HG03025 (cell line): Measurements from ENCODE around the gene SSC5D.
"Not testable (repeated sequence)": the region's sequence is repeated elsewhere in the genome, so short reads cannot be mapped to it uniquely, and the experiment has no call there.

Experiments used
- ATAC-seq: cut with Tn5 transposase; IDR thresholded peaks from one replicate; pipeline ENCODE4 v1.9.1; 2021; ENCODE audit warnings: mild to moderate bottlenecking, moderate library complexity; ENCODE audit not compliant: unreplicated experiment, low FRiP score

SSC5D gene

GRCh38 chr19:55487924-55488687, at the start of gene SSC5D:
TSS of gene SSC5D (plus strand) at chr19:55488436. CDS start at chr19:55488590, 154 bp downstream.
- ATAC-seq = no peak

GRCh38 chr19:55439052-55439451, 49.2 kb upstream of the SSC5D start:
- no peak for ATAC-seq

- no peak for ATAC-seq
These were observed 47.7 kb upstream of the SSC5D start for GRCh38 chr19:55440411-55441105.

GRCh38 chr19:55441319-55441691, 46.9 kb upstream of the SSC5D start:
- ATAC-seq = no peak

- no peak for ATAC-seq
These were observed 46.4 kb upstream of the SSC5D start for GRCh38 chr19:55441692-55442321.

- no peak for ATAC-seq
These were observed 45.8 kb upstream of the SSC5D start for GRCh38 chr19:55442372-55442961.

- ATAC-seq = no peak
These were observed 45.0 kb upstream of the SSC5D start, which contains the start of gene SHISA7 for GRCh38 chr19:55443045-55443823. TSS of gene SHISA7 (minus strand) at chr19:55443300. CDS start at chr19:55442863, 437 bp downstream.

- no peak for ATAC-seq
These were observed 44.3 kb upstream of the SSC5D start for GRCh38 chr19:55443824-55444480.

- ATAC-seq = no peak
These were observed 43.6 kb upstream of the SSC5D start for GRCh38 chr19:55444646-55445045.

GRCh38 chr19:55446060-55446459, 42.2 kb upstream of the SSC5D start:
- no peak for ATAC-seq

- no peak for ATAC-seq
These were observed 40.6 kb upstream of the SSC5D start for GRCh38 chr19:55447421-55448174.

GRCh38 chr19:55448175-55448490, 40.1 kb upstream of the SSC5D start:
- ATAC-seq = not testable (repeated sequence)

GRCh38 chr19:55449469-55449868, 38.8 kb upstream of the SSC5D start:
- no peak for ATAC-seq

GRCh38 chr19:55451163-55451964, 36.9 kb upstream of the SSC5D start:
- no peak for ATAC-seq

- no peak for ATAC-seq
These were observed 36.1 kb upstream of the SSC5D start for GRCh38 chr19:55451965-55452748.

- no peak for ATAC-seq
These were observed 35.4 kb upstream of the SSC5D start for GRCh38 chr19:55452749-55453346.
